MM.1S (cell line): Measurements from ENCODE around the gene TP53BP2.
"Not testable (repeated sequence)": the region's sequence is repeated elsewhere in the genome, so short reads cannot be mapped to it uniquely, and the experiment has no call there.

ENCODE experiments used
- DNase-seq: peaks from one replicate; pipeline ENCODE4 v3.0.0-alpha.2; 2015
- H2AFZ ChIP-seq: fragments of 300-600 bp; sonication (generic); 2 replicates; pipeline ENCODE4 v1.6.0; 2016; ENCODE audit warnings: antibody characterized with exemption, low read length
- H3F3A ChIP-seq: fragments of 300-600 bp; sonication (generic); 2 replicates; pipeline ENCODE4 v1.6.1; 2016; ENCODE audit warnings: mild to moderate bottlenecking, antibody characterized with exemption, low read length, moderate library complexity, mixed read lengths; ENCODE audit not compliant: insufficient read depth
- H3K27ac ChIP-seq: fragments of 300-600 bp; sonication (generic); 2 replicates; pipeline ENCODE4 v1.5.1; 2016; ENCODE audit warnings: mild to moderate bottlenecking, low read length
- H3K27me3 ChIP-seq: fragments of 300-600 bp; sonication (generic); replicated peaks from 2 replicates; pipeline ENCODE4 v1.6.0; 2016; ENCODE audit warnings: low read length; ENCODE audit not compliant: insufficient read depth
- H3K36me3 ChIP-seq: fragments of 300-600 bp; sonication (generic); replicated peaks from 2 replicates; pipeline ENCODE4 v1.6.1; 2016; ENCODE audit warnings: mild to moderate bottlenecking, low read length, mixed read lengths; ENCODE audit not compliant: insufficient read depth
- H3K4me1 ChIP-seq: fragments of 300-600 bp; sonication (generic); 2 replicates; pipeline ENCODE4 v1.6.1; 2016; ENCODE audit warnings: low read length, mixed read lengths
- H3K4me2 ChIP-seq: fragments of 300-600 bp; sonication (generic); 2 replicates; pipeline ENCODE4 v1.6.0; 2016; ENCODE audit warnings: low read depth, low read length
- H3K4me3 ChIP-seq: fragments of 300-600 bp; sonication (generic); 2 replicates; pipeline ENCODE4 v1.5.1; 2016; ENCODE audit warnings: low read length, mixed read lengths
- H3K79me2 ChIP-seq: fragments of 300-600 bp; sonication (generic); 2 replicates; pipeline ENCODE4 v1.6.1; 2016; ENCODE audit warnings: mixed run types, low read length, mixed read lengths
- H3K9ac ChIP-seq: fragments of 300-600 bp; sonication (generic); 2 replicates; pipeline ENCODE4 v1.6.1; 2016; ENCODE audit warnings: low read length, mixed read lengths
- H3K9me2 ChIP-seq: fragments of 300-600 bp; sonication (generic); replicated peaks from 2 replicates; pipeline ENCODE4 v1.6.1; 2016; ENCODE audit warnings: mild to moderate bottlenecking, low read length, mixed read lengths; ENCODE audit not compliant: insufficient read depth
- H3K9me3 ChIP-seq: fragments of 300-600 bp; sonication (generic); replicated peaks from 2 replicates; pipeline ENCODE4 v1.6.1; 2016; ENCODE audit warnings: mild to moderate bottlenecking, low read length, mixed read lengths; ENCODE audit not compliant: insufficient read depth
- H4K20me1 ChIP-seq: fragments of 300-600 bp; sonication (generic); 2 replicates; pipeline ENCODE4 v1.6.1; 2016; ENCODE audit warnings: mild to moderate bottlenecking, low read length, moderate library complexity, mixed read lengths; ENCODE audit not compliant: insufficient read depth
- CTCF ChIP-seq: fragments of 300-600 bp; sonication (generic); IDR thresholded peaks from 2 replicates; pipeline ENCODE4 v1.5.1; 2016; ENCODE audit warnings: antibody characterized with exemption, low read length, mixed read lengths
- EZH2 ChIP-seq: fragments of 300-600 bp; sonication (generic); optimal IDR thresholded peaks from 2 replicates; pipeline ENCODE3; 2017; ENCODE audit warnings: low read depth, mild to moderate bottlenecking, antibody characterized with exemption, low read length, mixed read lengths
- EZH2phosphoT487 ChIP-seq: fragments of 300-600 bp; sonication (generic); IDR thresholded peaks from 2 replicates; pipeline ENCODE4 v1.6.1; 2018; ENCODE audit warnings: antibody characterized with exemption, low read length

Gene TP53BP2

GRCh38 chr1:223745731-223746130 lies 100.0 kb downstream of the TP53BP2 start:
- DNase-seq = no peak
- Histone ChIP-seq H3K9me2 (no peaks in the 10 kb centered on the region), H4K20me1 (no peaks in the 10 kb centered on the region), H2AFZ (no peak overlapping the region), H3K27ac (no peak overlapping the region), H3F3A (no peaks in the 10 kb centered on the region), H3K36me3 (no peaks in the 10 kb centered on the region), H3K9me3 (no peaks in the 10 kb centered on the region), H3K4me3 (no peak overlapping the region), H3K79me2 (no peaks in the 10 kb centered on the region), H3K9ac (no peak overlapping the region), H3K4me1 (no peaks in the 10 kb centered on the region), H3K27me3 (no peaks in the 10 kb centered on the region), H3K4me2 (no peak overlapping the region)
- TF ChIP-seq CTCF (no peak), EZH2phosphoT487 (no peak), EZH2 (no peak)

GRCh38 chr1:223742856-223743517 lies 102.8 kb downstream of the TP53BP2 start:
- H3K79me2 ChIP-seq = no peaks in the 10 kb centered on the region
- H3K9ac ChIP-seq = no peak overlapping the region
- no peaks in the 10 kb centered on the region for H4K20me1 ChIP-seq
- H3K9me3 ChIP-seq = no peaks in the 10 kb centered on the region
- H3K9me2 ChIP-seq = no peaks in the 10 kb centered on the region
- H2AFZ ChIP-seq = no peak overlapping the region
- no peaks in the 10 kb centered on the region for H3K36me3 ChIP-seq
- H3K27me3 ChIP-seq = no peaks in the 10 kb centered on the region
- H3K27ac ChIP-seq = no peak overlapping the region
- no peaks in the 10 kb centered on the region for H3K4me1 ChIP-seq
- H3K4me2 ChIP-seq = no peak overlapping the region
- H3F3A ChIP-seq = no peaks in the 10 kb centered on the region
- TF ChIP-seq EZH2 (no peak), EZH2phosphoT487 (no peak), CTCF (no peak)
- no peak for DNase-seq
- H3K4me3 ChIP-seq = no peak overlapping the region

GRCh38 chr1:223741861-223742260 lies 103.9 kb downstream of the TP53BP2 start:
- TF ChIP-seq EZH2phosphoT487 = no peak
- no peak for TF ChIP-seq CTCF
- no peak for TF ChIP-seq EZH2
- Histone ChIP-seq H3K79me2 (no peaks in the 10 kb centered on the region), H3K4me2 (no peak overlapping the region), H3K4me1 (no peaks in the 10 kb centered on the region), H3K9me3 (no peaks in the 10 kb centered on the region), H4K20me1 (no peaks in the 10 kb centered on the region), H3K27me3 (no peaks in the 10 kb centered on the region), H3K9ac (no peak overlapping the region), H3K9me2 (no peaks in the 10 kb centered on the region), H3K4me3 (no peak overlapping the region), H2AFZ (no peak overlapping the region), H3F3A (no peaks in the 10 kb centered on the region), H3K27ac (no peak overlapping the region), H3K36me3 (no peaks in the 10 kb centered on the region)
- DNase-seq = no peak

- not testable (repeated sequence) for H3F3A ChIP-seq, H3K27ac ChIP-seq, H3K9ac ChIP-seq, H3K36me3 ChIP-seq, H3K4me3 ChIP-seq, H3K4me1 ChIP-seq, H3K9me3 ChIP-seq, H2AFZ ChIP-seq, H4K20me1 ChIP-seq, DNase-seq, H3K79me2 ChIP-seq, H3K4me2 ChIP-seq, H3K27me3 ChIP-seq, H3K9me2 ChIP-seq
Measured at GRCh38 chr1:223740038-223740736, 105.6 kb downstream of the TP53BP2 start.
